ENCODE measurements around the gene PITPNM1. TPM values are rescaled to one million over a fixed set of nuclear protein-coding genes. Genes with fewer than 3 reads are reported as not detected.
"Not testable (repeated sequence)": the region's sequence is repeated elsewhere in the genome, so short reads cannot be mapped to it uniquely, and the experiment has no call there.

The PITPNM1 gene
- total RNA-seq, 1 donor from 2014 or later = 11.5 TPM

DNA sequence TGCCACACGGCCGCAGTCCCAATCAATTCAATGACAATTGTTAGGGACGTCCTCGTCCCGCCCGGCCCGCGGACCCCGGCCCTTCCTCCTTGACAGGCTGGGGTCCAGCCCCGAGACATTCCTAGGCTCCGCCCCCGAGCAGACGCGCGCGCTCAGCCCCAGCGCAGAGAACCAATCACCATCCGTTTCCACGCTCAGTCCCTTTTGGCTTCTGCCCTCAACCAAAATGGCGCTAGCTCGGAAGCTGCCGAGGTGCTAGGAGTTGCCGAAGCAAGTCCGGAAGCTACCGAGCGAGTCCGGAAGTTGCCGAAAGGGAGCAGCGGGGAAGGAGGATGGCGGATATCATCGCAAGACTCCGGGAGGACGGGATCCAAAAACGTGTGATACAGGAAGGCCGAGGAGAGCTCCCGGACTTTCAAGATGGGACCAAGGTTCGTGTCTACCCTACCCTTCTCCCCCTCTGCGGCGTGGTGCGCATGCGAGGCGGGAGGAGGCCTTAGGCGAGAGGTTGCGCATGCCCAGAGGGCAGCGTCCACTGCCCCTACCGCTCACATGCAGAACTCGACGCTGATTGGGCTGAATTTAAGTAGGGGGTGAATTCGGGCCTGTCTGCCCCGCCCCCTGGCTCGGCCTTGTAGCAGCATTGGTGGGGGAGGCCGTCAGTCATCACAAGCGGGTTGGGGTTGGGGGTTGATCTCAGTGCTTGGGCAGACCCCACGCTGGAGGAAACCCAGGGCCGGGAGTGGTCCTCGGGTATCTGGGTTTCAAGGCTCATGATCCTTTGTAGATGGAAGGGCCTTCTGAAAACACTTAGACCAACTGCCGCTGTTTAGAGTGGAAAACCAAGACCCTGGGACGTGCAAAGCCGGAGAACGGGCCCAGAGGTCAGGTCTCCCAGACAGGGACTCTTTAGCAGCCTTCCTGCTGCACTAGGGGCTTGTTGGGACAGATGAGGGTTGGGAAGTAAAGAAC lies 22.1 kb downstream of the PITPNM1 start, which contains the start of gene AIP:
AIP (plus strand) TSS at position 200 of the 972 bp plus-strand sequence; CDS start at position 333, 133 bp downstream.
- peak; percentile 94 for DNase-seq (ENCODE audit: low spot score)
- Mint-ChIP-seq H3K27ac (ENCODE audit: unreplicated experiment) (peak within 1 kb of the TSS; percentile 96), H3K4me3 (ENCODE audit: unreplicated experiment) (peak within 1 kb of the TSS; percentile 93), H3K4me1 (ENCODE audit: unreplicated experiment) (peaks cover 16% of the 10 kb centered on the region), H3K9me3 (ENCODE audit: unreplicated experiment) (no peaks in the 10 kb centered on the region), H3K27me3 (ENCODE audit: unreplicated experiment) (peaks cover 14% of the 10 kb centered on the region), H3K36me3 (ENCODE audit: low read depth, unreplicated experiment) (peaks cover 24% of the 10 kb centered on the region)
- no peak for TF ChIP-seq CTCF (IDR thresholded peaks at IDR 0.05; ENCODE audit: unreplicated experiment)

GRCh38 chr11:67482275-67482826 lies 22.8 kb downstream of the PITPNM1 start:
- Mint-ChIP-seq H3K27ac (ENCODE audit: unreplicated experiment) (peak overlapping the region; percentile 96), H3K9me3 (ENCODE audit: unreplicated experiment) (no peaks in the 10 kb centered on the region), H3K27me3 (ENCODE audit: unreplicated experiment) (peaks cover 10% of the 10 kb centered on the region)

DNA sequence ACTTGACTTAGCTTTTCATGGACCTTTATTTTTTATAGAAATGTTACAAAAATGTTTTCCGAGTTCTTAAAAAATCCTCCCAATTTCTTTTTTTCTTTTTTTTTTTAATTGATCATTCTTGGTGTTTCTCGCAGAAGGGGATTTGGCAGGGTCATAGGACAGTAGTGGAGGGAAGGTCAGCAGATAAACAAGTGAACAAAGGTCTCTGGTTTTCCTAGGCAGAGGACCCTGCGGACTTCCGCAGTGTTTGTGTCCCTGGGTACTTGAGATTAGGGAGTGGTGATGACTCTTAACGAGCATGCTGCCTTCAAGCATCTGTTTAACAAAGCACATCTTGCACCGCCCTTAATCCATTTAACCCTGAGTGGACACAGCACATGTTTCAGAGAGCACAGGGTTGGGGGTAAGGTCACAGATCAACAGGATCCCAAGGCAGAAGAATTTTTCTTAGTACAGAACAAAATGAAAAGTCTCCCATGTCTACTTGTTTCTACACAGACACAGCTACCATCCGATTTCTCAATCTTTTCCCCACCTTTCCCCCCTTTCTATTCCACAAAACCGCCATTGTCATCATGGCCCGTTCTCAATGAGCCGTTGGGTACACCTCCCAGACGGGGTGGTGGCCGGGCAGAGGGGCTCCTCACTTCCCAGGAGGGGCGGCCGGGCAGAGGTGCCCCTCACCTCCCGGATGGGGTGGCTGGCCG lies 27.7 kb downstream of the PITPNM1 start:
- not testable (repeated sequence) for DNase-seq (ENCODE audit: low spot score); H3K27ac Mint-ChIP-seq (ENCODE audit: unreplicated experiment); H3K36me3 Mint-ChIP-seq (ENCODE audit: low read depth, unreplicated experiment); H3K4me3 Mint-ChIP-seq (ENCODE audit: unreplicated experiment); H3K4me1 Mint-ChIP-seq (ENCODE audit: unreplicated experiment); H3K9me3 Mint-ChIP-seq (ENCODE audit: unreplicated experiment); H3K27me3 Mint-ChIP-seq (ENCODE audit: unreplicated experiment)

More at GRCh38 chr11:67482275-67482826, 22.8 kb downstream of the PITPNM1 start:
- DNase-seq (ENCODE audit: low spot score) = no peak
- Mint-ChIP-seq H3K36me3 (ENCODE audit: low read depth, unreplicated experiment) (peaks cover 17% of the 10 kb centered on the region), H3K4me3 (ENCODE audit: unreplicated experiment) (peak overlapping the region; percentile 93), H3K4me1 (ENCODE audit: unreplicated experiment) (peaks cover 16% of the 10 kb centered on the region)
- no peak for TF ChIP-seq CTCF (IDR thresholded peaks at IDR 0.05; ENCODE audit: unreplicated experiment)

GRCh38 chr11:67476692-67477091 lies 28.5 kb downstream of the PITPNM1 start:
- not testable (repeated sequence) for H3K4me3 Mint-ChIP-seq (ENCODE audit: unreplicated experiment); H3K4me1 Mint-ChIP-seq (ENCODE audit: unreplicated experiment); H3K9me3 Mint-ChIP-seq (ENCODE audit: unreplicated experiment); H3K36me3 Mint-ChIP-seq (ENCODE audit: low read depth, unreplicated experiment); H3K27me3 Mint-ChIP-seq (ENCODE audit: unreplicated experiment); DNase-seq (ENCODE audit: low spot score); H3K27ac Mint-ChIP-seq (ENCODE audit: unreplicated experiment)

GRCh38 chr11:67472882-67473281 lies 32.3 kb downstream of the PITPNM1 start:
- no peak for DNase-seq (ENCODE audit: low spot score)
- no peak for TF ChIP-seq CTCF (IDR thresholded peaks at IDR 0.05; ENCODE audit: unreplicated experiment)
- H3K4me1 Mint-ChIP-seq (ENCODE audit: unreplicated experiment) = peaks cover 6% of the 10 kb centered on the region
- H3K9me3 Mint-ChIP-seq (ENCODE audit: unreplicated experiment) = no peaks in the 10 kb centered on the region
- no peak overlapping the region for H3K27ac Mint-ChIP-seq (ENCODE audit: unreplicated experiment)
- H3K4me3 Mint-ChIP-seq (ENCODE audit: unreplicated experiment) = no peak overlapping the region
- H3K36me3 Mint-ChIP-seq (ENCODE audit: low read depth, unreplicated experiment) = no peaks in the 10 kb centered on the region
- H3K27me3 Mint-ChIP-seq (ENCODE audit: unreplicated experiment) = peaks cover 1% of the 10 kb centered on the region
